Endometrial microvascular endothelial cells (primary cell): ENCODE results near the gene ZNF580. TPM values are rescaled to one million over a fixed set of nuclear protein-coding genes. Genes with fewer than 3 reads are reported as not detected.

Experiments
- in situ Hi-C: cut with HindIII; loops from 2 replicates; pipeline ENCODE4 v1.10.0; 2017; ENCODE audit warnings: low sequenced_read_pairs, low pct_unique_long_range_greater_than_20kb; ENCODE audit errors: inconsistent ontology term
- total RNA-seq: library from RNA; depleted of rRNA; stranded (reverse); fragments of >200 nt; gene quantifications from one replicate; pipeline ENCODE4 v1.2.3, GENCODE V29; 2015; ENCODE audit errors: inconsistent ontology term

The ZNF580 gene
- total RNA-seq, 1 donor from 2014 or later = 11.1 TPM

DNA sequence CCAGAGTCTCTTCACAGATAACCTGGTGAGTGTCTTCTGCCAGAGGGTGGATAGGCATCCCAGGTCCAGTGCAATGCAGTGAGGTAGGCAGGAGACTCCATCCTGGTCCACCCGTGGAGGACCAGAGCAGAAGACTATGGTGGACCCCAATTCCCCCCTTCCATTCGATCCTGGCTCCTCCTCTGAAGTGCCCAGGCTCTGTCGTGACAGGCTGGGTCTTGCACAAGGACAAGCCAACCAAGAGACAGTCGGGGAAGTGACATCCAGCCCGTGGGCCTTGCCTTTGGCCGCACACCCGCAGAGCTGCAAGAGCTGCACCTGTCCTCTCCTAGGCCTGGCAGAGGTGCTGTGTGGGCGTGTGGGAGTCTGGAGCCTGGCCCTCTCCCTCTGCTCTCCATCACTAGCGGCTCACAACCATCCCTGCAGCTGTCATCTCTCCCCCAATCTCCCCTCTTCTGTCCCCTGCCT is 19.6 kb upstream of the ZNF580 start:
- in situ Hi-C loops = loop anchor here (10.0 kb wide), 1 partner anchor 106 kb away; no protein-coding TSS in a partner anchor

DNA sequence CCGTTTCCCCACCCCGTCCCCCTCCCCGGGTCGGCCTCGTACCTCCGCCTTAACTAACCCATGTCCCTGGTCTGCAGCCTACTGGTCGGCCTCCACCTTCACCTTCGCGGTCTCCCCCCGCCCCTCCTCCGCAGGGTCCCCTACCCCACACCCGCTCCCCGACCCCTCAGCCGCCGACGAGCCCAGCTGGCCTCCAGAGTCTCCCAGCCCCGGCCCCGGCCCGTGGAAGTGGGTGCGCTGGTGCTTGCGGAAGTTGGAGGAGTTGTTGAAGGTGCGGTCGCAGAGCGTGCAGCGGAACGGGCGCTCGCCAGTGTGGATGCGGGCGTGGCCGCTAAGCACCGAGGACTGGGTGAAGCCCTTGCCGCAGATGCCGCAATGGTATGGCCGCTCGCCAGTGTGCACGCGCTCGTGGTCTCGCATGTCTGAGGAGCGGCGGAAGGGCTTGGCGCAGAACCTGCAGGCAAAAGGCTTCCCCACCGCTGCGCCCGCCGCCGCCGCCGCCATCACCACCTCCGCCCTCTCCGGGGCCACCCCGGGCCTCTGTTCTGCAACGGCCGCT is 19.1 kb upstream of the ZNF580 start:
- in situ Hi-C loops = loop anchor here (10.0 kb wide), 1 partner anchor 107 kb away; no protein-coding TSS in a partner anchor

DNA sequence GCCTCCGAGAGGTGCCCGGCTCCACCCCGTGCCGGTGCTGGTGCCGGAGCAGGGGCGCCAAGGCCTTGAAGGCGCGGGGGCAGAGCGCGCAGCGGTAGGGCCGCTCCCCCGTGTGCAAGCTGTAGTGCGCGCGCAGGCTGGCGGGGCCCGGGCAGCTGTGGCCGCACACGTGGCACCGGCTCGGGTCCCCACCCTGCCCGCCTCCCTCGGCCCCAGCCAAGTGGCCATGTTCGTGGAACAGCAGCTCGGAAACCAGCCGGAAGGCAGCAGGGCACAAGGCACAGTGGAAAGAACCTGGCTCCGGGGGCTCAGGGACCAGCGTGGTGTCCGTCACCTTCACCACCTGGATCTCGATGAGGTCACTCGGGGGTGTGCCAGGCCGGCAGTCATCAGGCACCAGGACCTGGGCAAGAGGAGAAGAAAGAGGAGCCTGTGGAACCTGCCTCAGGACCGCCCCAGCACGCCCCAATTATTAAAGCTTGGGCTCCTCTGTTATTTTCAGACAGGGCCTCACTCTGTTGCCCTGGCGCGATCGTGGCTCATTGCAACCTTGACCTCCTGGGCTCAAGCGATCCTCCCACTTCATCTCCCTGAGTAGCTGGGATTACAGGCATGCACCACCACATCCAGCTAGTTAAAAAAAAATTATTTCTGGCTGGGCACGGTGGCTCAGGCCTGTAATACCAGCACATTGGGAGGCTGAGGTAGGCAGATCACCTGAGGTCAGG is 18.4 kb upstream of the ZNF580 start:
- in situ Hi-C loops = loop anchor here (10.0 kb wide), 1 partner anchor 108 kb away; no protein-coding TSS in a partner anchor

DNA sequence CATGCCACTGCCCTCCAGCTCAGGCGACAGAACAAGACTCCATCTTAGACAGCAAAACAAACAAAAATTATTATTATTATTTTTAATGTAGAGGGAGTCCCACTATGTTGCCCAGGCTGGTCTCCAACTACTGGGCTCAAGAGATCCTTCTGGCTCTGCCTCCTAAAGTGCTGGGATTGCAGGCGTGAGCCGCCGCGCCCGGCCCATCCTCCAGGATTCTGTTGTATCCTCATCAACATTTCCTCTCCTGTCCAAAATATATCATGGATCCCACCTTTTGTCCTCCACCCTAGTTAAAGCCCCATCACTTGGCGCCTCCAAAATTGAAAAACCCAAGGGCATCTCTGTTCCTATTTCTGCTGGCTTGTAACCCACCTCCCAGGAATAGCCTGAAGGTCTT is 17.7 kb upstream of the ZNF580 start:
- in situ Hi-C loops = loop anchor here (10.0 kb wide), 1 partner anchor 108 kb away; no protein-coding TSS in a partner anchor

DNA sequence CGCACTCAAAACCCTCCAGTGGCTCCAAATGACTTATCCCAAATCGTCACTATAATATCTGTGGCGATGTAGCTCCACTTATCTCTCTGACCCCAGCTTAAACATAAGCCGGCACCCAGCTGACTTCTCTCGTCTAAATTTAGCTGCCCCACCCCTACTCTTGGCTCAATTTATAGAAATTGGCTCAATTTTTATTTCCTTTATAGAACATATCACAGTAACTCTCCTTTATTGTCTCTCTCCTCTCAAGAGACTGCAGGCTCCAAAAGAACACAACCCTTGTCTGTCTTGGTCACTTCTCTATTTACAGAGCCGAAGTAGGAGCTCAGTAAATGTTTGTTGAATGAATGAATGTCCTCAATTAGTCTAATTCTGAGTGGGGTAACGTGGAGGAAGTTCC is 17.2 kb upstream of the ZNF580 start:
- in situ Hi-C loops = loop anchor here (10.0 kb wide), 1 partner anchor 109 kb away; no protein-coding TSS in a partner anchor

DNA sequence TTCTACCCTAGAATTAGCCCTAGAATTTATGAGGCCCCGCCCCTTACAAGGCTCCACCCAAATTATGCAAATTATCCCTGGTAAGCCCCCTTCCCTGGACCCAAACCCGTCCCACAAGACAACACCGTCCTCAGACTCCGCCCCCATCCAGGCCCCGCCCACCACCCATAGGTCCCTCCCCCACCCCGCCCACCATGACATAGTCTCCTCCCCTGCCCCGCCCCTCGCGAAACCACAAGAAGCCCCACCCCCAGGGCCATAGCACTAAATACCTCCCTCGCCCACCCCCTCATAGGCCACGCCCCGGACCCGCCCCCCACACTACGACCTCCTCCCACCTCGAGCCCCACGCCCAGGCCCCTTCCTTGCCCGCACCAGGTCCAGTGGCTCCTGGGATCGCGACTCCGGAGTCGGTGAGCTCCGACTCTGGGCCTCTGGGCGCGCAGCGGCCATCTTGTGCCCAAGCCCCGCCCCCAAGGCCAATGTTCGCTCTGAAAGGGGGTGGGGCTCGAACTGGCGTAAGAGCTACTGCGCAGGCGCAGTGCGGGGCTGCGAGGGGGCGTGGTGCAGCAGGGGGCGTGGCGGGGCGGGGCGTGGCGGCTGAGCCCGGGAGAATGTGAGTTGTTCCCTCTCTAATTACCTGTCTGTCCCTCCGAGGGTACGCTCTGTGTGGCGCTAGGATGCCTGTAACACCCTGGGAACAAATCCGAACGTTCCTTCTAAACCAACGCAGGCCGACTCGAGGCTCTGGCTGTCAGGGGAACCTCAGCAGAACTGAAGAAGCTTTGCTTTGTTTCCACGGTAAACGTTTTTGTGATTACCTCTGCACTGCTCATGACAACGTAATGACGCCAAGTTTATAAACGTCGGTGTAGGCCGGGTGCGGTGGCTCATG is 16.4 kb upstream of the ZNF580 start, which contains the start of gene ZNF784:
TSS of gene ZNF784 (minus strand) at position 458 of the 895 bp plus-strand sequence. CDS start at position 453, 5 bp downstream.
- in situ Hi-C loops = loop anchor here (10.0 kb wide), 1 partner anchor 110 kb away; no protein-coding TSS in a partner anchor

DNA sequence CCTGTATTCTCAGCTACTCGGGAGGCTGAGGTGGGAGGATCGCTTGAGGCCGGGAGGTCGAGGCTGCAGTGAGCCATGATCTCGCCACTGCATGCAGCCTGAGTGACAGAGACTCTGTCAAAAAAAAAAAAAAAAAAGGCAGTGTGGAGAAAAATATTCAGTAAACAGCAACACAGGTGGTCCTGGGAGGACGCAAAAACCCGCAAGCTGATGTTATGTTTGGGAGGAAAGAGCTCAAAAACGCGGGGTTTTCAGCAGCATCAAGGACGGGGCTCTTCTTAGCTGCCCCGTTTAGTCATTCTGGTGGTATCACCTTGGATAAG is 15.8 kb upstream of the ZNF580 start:
- in situ Hi-C loops = loop anchor here (10.0 kb wide), 1 partner anchor 110 kb away; no protein-coding TSS in a partner anchor

DNA sequence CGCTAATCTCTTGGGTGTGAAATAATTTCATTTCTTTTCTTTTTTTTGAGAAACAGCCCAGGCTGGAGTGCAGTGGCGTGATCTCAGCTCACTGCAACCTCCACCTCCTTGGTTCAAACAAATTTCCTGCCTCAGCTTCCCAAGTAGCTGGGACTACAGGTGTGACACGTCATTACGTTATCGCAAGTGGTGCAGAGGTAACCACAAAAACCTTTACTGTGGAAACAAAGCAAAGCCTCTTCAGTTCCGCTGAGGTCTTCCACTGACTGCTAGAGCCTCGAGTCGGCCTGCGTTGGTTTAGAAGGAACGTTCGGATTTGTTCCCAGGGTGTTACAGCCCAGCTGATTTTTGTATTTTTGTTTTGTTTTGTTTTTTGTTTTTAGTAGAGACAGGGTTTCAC is 14.5 kb upstream of the ZNF580 start:
- in situ Hi-C loops = loop anchor here (10.0 kb wide), 1 partner anchor 112 kb away; no protein-coding TSS in a partner anchor

DNA sequence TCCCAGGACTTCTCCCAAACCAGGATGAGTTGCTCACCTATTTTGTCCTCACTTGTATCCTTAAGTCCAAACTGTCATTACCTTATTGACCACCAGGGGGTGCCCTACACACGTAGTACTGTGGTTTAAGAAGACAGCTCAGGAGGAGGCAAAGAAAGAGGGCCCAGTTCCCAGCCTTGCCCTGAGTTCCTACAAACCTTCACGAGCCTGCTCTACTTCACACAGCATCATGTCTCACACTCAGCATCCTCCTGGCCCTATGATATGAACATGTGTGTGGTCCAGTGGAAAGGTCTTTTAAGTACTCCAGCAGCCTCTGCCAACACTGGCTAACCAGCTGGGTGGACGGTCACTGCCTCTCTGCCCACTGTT is 8.4 kb upstream of the ZNF580 start:
- in situ Hi-C loops = no loop called here

DNA sequence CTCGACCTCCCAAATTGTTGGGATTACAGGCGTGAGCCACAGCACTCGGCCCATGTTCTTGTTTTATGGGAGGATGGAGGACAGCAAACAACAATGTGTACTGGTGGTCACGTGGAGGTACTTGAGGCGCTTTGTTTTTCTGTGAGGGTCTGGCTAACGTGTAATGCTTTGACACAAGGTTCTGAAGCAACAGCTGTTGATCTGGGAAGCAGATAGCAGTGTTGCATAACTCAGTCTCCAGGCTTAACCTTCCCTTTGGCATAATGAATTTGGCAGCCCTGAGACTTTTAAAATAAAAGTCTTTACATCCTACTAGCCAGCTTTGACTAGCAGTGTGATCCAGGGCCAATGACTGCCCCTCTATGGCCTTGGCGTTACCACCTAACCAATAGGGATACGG is 6.9 kb upstream of the ZNF580 start:
- in situ Hi-C loops = no loop called here

DNA sequence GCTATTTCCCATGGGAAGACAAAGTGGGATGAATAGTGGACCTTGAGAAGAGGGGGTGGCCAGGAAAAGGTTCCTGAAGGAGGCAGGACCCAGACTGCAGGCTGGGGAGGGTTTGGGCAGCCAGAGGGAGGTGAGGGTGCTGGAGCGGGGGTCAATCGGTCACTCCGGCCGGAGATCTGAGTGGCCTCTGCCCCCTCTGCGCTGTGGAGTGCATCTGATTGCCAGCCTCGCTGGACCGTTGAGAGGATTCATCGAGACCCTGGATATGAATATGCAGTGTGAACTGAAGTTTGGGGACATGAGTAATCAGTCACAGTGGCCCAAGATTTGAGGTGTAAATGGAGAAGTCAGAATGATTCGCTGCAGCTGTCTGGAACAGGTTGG is 5.5 kb upstream of the ZNF580 start:
- in situ Hi-C loops = no loop called here

DNA sequence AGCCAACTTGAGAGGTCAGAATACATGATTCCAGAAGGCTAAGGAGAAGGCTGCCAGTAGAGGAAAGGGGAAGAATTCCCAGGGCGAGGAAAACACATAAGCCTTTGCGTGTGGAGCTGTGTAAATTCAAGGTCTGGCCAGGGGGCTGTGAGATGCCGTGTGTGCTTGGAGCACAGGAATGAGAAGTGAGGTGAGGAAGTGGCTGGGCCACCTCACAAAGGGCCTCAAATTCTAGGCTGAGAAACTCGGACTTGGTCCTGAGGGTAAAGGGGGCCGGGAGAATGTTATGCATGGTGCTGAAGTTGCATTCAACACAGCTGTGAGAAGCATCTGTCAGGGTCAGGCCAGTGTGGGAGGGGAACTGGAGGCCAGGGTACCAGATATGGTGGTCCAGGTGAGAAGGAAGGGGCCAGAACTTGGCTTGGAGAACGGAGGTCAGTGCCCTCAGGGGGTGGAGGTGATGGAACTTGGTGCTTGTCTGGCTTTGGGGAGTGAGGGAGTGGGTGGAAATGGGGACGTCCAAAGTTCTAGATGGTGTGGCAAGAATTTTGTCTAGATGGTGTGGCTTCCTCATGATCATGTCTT is 4.9 kb upstream of the ZNF580 start:
- in situ Hi-C loops = no loop called here

DNA sequence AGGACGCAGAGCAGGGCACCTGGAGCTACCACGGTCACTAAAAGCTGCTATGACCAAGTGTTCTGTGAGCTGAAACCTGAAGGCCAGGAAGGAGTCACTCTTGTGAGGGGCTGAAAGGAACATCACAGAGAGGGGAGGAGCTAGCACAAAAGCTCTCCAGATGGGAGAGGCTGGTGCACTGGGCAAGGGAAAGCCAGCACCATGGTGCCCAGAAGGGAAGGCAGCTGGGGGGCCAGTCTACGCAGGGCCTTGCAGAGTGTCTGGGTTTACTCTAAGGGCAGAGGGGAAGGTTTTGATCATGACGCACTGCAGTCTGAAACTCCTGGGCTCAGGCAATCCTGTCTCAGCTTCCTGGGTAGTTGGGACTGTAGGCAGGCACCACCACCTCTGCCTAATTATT is 4.1 kb upstream of the ZNF580 start:
- in situ Hi-C loops = no loop called here

DNA sequence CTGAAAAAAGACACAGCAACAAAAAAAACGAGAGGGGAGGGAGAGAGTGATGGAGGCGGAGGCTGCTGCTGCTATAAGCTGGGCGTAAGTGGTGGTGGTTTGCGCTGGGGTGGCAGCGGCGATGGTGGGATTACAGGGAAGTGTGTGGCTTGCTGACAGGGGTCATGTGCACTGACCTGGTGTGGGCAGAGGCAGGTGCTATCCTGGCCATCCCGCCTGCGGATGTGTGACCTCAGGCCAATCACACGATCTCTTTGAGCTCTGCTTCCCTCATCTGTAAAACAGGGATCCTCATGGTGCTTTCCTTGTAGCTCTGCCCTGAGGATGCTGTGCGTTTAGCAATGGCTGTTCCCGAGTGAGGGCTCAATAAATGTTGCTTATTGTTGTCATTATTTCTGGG is 3.3 kb upstream of the ZNF580 start:
- in situ Hi-C loops = no loop called here

DNA sequence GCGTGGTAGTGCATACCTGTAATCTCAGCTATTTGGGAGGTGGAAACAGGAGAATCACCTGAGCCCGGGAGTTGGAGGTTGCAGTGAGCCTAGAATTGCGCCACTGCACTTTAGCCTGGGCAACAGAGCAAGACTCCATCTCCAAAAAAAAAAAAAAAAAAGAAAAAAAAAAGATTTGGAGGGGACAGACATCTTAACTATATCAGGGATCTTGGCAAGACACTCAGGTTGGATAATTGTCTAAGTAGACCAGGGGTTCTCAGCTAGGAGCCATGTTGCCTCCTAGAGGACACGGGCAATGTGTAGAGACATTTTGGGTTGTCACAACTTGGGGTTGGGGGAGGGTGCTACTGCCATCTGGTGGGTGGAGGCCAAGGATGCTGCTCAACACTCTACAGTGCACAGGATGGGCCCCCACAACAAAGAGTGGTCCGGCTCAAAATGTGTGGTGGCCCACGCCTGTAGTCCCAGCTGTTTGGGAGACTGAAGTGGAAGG is 1.9 kb upstream of the ZNF580 start:
- in situ Hi-C loops = no loop called here

DNA sequence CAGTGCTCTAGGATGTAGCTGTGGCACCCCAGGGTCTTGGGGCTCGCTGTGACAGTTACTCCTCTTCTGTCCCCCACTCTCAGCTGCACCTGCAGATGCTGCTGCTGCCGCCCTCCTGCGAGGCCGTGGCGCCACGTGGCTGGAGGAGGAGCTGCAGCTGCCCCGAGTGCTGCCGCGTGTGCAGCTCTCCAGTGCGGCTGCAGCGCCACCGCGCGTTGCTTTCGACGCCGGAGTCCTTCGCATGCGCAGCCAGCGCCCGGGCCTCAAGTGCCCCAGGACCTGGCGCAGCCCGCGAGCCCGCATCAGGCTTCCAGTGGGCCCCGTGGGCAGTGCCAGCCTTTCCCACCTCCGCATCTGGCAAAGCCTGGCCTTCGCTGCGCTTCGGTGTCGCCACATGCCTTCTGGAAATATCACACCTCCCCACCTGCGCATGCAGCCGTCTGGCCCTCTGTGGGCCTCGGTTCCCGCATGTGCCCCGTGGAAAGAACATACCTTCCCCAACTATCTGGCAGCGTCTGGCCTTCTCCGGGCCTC is 692 bp upstream of the ZNF580 start:
- in situ Hi-C loops = no loop called here

DNA sequence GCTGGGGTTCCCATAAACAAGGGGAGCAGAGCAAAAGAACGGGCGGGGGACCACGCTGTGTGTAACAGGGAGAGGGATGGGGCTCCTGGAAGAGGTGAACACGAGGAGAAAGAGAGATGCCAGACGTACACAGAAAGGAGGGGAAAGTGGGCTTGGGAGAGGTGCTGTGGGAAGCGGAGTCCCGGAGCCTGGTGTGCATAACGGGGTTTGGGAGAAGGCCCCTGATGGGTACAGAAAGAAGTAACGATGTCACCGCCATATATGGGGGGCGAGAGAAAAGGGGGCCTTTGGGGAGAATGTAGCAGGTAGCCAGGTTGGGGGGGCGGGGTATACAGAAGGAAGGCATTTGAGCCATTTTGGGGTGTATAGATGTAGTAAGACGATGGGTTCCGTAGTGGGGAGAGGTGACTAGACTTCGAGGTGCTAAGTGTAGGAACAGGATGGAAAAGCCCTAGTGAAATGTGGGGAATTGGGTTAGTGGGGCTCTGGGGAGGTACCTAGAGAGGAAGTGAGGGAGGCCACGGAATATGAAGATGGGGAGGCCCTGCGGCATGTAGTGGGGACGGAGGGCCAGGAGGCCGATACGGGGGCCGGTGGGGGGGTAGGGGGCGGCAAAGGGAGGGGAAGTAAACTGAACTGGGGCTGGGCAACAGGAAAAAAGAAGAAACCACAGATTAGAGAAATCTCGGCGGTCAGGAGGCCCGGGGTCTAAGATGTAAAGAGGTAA is 787 bp downstream of the ZNF580 start:
- in situ Hi-C loops = no loop called here
